ENCODE data around the gene PARP12.

DNA sequence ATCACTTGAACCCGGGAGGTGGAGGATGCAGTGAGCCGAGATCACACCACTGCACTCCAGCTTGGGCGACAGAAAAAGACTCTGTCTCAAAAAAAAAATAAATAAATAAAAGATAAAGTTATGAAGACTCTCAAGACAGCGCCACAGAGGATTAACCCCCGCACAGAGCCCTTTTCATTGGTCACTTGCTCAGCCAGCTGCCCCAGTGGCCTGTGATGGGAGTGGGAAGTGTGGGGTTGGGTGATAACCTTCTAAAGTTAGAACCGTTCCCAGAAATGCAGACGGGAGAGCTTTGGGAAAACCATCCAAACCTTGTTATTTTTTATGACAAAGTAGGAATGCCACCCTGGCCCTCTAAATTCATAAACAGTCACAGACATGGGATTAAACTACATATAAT, 57.4 kb downstream of the PARP12 start:
- TF ChIP-seq, protein P1, sequence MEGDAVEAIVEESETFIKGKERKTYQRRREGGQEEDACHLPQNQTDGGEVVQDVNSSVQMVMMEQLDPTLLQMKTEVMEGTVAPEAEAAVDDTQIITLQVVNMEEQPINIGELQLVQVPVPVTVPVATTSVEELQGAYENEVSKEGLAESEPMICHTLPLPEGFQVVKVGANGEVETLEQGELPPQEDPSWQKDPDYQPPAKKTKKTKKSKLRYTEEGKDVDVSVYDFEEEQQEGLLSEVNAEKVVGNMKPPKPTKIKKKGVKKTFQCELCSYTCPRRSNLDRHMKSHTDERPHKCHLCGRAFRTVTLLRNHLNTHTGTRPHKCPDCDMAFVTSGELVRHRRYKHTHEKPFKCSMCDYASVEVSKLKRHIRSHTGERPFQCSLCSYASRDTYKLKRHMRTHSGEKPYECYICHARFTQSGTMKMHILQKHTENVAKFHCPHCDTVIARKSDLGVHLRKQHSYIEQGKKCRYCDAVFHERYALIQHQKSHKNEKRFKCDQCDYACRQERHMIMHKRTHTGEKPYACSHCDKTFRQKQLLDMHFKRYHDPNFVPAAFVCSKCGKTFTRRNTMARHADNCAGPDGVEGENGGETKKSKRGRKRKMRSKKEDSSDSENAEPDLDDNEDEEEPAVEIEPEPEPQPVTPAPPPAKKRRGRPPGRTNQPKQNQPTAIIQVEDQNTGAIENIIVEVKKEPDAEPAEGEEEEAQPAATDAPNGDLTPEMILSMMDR (IDR thresholded peaks at IDR 0.05): no peak
- TF ChIP-seq POLR2A (IDR thresholded peaks at IDR 0.05): no peak

Data from testis (tissue), 2 donors.